ENCODE data around the gene INSYN1.
"Not testable (repeated sequence)": the region's sequence is repeated elsewhere in the genome, so short reads cannot be mapped to it uniquely, and the experiment has no call there.

INSYN1 gene

GRCh38 chr15:73749533-73749932 is 3.6 kb downstream of the INSYN1 start:
- DNase-seq (ENCODE audit: low read depth in 2 of 2): no peak

DNA sequence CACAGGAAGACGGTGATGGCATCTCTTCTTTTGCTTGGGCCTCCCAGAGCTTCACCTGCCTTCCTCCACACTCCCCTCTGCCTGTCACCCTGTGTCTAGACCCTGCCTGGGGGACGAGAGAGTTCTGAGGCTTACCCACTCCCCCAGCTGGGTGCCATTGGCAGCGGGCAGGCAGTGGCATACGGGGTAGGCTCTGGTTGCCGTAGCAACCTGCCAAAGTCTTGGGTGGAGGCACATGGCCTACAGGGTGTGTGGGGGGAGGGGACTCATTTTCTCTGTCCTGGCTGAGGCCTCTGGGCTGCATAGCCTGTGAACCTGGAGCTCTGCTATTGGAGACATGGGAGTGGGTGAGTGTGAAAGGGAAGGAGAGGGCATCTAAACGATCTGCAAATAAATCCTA is 4.4 kb downstream of the INSYN1 start:
- no peak for DNase-seq (ENCODE audit: low read depth in 2 of 2)

DNA sequence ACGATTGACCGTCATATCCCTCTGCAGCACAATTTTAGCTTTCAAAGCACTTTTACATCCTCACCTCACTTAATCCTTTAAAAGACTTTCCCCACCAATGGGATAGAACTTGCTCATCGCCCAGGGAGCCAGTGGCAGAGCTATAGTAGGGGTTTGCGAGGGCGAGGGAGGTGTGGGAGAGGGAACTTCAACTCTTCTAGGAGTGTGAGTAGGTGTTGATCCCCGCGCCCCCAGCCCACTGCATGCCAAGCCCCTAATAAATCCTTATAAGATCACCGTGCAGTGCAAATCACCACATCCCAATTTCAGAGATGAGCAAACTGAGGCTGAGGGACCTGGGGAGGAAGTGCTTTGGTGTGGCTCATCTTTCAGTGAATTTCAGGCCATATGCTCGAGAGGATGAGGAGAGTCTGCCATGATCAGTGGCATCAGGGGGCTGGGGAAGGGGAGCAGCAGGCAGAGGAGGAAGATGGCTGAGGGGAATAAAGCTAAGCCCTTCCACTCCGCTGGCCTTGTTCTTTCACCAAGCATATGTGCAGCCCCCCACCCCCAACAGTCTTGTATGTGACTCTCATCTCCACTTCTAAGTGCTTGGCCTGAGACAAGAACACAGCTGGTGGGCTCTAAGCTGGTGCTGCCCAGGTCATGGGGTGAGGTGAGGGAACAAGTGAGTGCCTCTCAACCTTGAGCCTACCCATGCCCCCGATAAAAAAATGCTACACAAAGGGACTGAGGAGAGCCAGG is 5.1 kb downstream of the INSYN1 start:
- no peak for DNase-seq (ENCODE audit: low read depth in 2 of 2)

DNA sequence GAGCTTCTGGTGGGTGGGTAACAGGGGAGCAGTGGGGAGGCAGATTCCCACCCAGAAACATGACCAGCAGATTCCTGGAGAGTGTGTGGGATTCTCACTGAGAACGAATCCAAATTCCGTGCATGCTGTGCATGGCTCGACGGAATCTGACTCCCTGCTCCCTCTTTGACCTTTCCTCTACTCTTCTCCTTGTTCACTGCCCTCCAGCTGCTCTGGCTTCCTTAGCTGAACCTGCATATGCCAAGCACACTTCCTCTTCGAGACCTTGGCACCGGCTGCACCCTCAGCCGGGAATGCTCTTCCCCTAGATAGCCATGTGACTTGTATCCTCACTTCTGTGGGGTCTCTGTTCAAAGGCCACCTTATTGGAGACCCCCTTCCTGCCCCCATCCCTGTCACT is 6.3 kb downstream of the INSYN1 start:
- DNase-seq (ENCODE audit: low read depth in 2 of 2): no peak

DNA sequence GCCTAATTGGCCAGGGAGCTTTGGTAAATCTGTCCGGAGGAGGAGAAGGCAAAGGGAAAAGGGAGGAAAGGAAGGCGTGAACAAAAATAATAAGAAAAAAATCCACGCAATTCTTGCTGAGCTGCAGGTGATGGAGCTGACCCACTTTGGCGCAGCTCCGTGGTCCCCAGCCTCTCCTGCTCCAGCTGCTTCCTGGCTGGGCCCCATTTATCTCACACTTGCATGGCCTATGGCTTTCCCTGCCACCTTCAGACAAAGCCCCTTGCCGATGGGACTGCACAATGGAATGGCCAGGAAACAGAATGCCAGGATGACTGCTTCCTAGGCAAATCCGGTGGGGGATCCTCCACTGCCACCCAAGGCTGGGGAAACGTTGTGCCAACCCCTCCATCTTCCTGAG is 6.9 kb downstream of the INSYN1 start:
- DNase-seq (ENCODE audit: low read depth in 2 of 2): no peak

DNA sequence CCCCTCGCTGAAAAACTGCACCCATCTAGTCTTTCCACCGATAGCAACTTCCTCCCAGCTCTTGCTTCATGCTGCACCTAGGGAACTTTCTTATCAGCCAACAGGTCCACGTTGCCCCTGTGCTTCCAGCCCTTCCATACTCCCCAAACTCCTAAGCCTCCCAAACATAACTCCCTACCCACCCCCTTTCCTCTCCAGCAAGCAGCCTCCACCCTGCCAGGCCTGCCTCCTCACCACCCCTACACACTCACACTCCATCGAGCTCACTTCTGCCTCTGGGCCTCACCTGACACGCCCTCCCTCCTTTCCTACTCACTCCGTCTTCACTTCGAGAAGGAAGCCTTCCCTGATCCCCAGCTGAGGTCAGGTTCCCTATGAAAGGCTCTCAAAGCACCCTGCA is 8.1 kb downstream of the INSYN1 start:
- DNase-seq (ENCODE audit: low read depth in 2 of 2): no peak

DNA sequence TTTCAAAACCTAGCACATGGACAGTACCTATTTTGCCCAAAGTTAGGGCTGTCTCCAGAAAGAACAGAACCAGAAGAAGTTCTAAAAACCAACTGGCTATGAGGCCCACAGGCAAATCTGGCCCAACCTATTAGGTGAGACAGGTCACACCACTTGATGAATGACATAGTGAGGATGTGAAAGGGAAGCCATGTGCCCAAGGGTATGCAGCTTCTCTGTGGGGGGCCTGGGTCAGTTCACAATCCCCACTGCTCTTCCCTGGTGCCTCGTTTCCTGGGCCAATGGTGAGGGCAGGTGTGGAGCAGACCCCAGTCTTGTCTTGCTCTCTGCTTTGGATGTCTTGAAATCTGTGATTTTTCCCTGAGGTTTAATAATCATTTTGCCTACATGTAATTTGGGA is 8.9 kb downstream of the INSYN1 start:
- DNase-seq (ENCODE audit: low read depth in 2 of 2): no peak

- DNase-seq (ENCODE audit: low read depth in 2 of 2): no peak
These were observed 11.8 kb downstream of the INSYN1 start for GRCh38 chr15:73741321-73741836.

GRCh38 chr15:73740152-73741048 is 12.8 kb downstream of the INSYN1 start:
- no peak for DNase-seq (ENCODE audit: low read depth in 2 of 2)

GRCh38 chr15:73737535-73737934 is 15.6 kb downstream of the INSYN1 start:
- no peak for DNase-seq (ENCODE audit: low read depth in 2 of 2)

- DNase-seq (ENCODE audit: low read depth in 2 of 2): no peak
These were observed 20.2 kb downstream of the INSYN1 start for GRCh38 chr15:73732930-73733329.

GRCh38 chr15:73732051-73732450 is 21.1 kb downstream of the INSYN1 start:
- DNase-seq (ENCODE audit: low read depth in 2 of 2): not testable (repeated sequence)

GRCh38 chr15:73727330-73727976 is 25.7 kb downstream of the INSYN1 start:
- no peak for DNase-seq (ENCODE audit: low read depth in 2 of 2)

DNA sequence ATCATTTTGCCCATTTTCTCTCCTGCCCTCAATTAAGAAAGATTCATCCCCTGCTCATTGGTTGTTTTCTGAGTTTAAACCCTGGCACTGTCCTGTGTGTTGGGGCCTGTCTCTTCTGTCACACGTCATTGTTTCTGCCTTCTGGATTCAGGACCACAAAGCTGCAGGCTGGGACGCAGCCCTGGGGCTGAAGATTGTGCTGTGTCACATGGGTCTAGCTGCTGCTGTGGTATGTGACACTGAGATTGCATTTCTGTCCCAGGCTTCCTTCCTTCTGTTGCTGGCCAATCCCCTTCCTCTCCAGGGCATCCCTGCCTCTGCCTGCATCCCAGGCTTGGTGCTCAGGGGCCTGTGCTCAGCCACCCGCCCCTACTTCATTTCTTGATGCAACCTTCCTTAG is 28.9 kb downstream of the INSYN1 start:
- no peak for DNase-seq (ENCODE audit: low read depth in 2 of 2)

- DNase-seq (ENCODE audit: low read depth in 2 of 2): no peak
These were observed 30.0 kb downstream of the INSYN1 start for GRCh38 chr15:73723191-73723590.

- no peak for DNase-seq (ENCODE audit: low read depth in 2 of 2)
These were observed 30.7 kb downstream of the INSYN1 start for GRCh38 chr15:73722425-73722824.

DNA sequence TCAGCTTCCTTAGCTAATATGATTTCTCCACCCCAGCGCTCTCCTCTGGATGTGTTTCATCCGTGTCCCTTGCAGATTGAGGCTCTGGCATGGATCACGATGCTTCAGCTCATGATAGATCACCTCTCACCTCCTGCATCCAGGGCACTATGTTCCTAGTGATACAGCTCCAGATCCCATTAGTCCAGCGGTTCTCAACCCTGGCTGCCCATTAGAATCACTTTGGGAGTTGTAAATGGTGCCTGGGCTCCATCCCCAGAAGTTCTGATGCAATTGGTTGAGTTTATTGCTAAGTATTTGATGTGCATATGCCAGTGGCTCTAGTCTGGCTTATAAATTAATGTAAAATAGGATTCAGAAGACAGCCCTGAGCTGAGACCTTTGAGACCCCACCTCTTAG is 34.5 kb downstream of the INSYN1 start:
- no peak for DNase-seq (ENCODE audit: low read depth in 2 of 2)

DNA sequence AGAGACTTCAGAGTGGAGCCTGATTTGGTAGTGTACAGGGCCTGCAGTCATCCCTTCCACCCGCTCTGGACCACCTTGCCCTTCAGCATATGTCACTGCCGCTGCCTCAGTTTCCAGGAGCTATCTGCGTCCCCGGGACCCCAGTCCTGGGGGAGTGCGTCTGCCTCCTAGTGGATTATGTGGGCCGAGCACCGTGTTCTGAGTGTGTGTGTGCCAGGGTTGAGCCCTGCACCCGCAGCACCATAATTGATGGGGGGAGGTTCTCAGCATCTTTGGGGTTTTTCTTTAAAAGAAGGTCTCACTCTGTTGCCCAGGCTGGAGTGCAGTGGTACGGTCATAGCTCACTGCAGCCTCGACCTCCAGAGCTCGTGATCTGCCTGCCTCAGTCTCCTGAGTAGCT is 35.3 kb downstream of the INSYN1 start:
- DNase-seq (ENCODE audit: low read depth in 2 of 2): no peak

DNA sequence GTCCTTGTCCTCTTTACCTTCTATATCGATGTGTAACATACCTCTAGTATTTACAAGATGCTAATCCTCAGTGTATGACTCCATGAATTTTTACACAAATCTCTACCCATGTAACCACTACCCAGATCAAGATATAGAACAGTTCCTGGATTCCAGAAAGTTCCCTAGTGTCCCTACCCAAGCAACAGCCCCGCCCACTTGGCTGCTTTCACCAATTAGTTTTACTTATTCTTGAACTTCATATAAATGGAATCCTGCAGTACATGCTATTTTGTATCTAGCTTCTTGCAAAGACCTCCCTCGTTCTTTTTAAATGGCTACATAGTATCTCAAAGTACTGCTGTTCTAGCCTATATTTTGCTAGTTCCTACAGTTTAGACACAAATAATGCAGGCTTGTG is 35.9 kb downstream of the INSYN1 start:
- no peak for DNase-seq (ENCODE audit: low read depth in 2 of 2)

- DNase-seq (ENCODE audit: low read depth in 2 of 2): no peak
These were observed 36.7 kb downstream of the INSYN1 start for GRCh38 chr15:73716417-73716816.

- no peak for DNase-seq (ENCODE audit: low read depth in 2 of 2)
These were observed 37.7 kb downstream of the INSYN1 start for GRCh38 chr15:73715417-73715816.

- DNase-seq (ENCODE audit: low read depth in 2 of 2): no peak
These were observed 38.4 kb downstream of the INSYN1 start for GRCh38 chr15:73714695-73715301.

All from stimulated activated CD8-positive, alpha-beta memory T cell treated with anti-CD3 and anti-CD28 coated beads, Interleukin-7, amount 100 ng/mL, for 1 hour (primary cell).